Astrocyte (in vitro differentiated cells and primary cell): ENCODE measurements around the gene ETV6.

Experiments
- EZH2 ChIP-seq: IDR thresholded peaks from 2 replicates; pipeline ENCODE4 v1.6.1; 2012; ENCODE audit warnings: mild to moderate bottlenecking, low read length, inconsistent platforms; ENCODE audit not compliant: insufficient read depth
- TF ChIP-seq, protein P1 (sequence below): IDR thresholded peaks from 2 replicates; pipeline ENCODE4 v1.5.1; 2011; ENCODE audit warnings: low read depth, mild to moderate bottlenecking, inconsistent platforms, low read length, moderate library complexity; ENCODE audit not compliant: insufficient read depth

DNA sequence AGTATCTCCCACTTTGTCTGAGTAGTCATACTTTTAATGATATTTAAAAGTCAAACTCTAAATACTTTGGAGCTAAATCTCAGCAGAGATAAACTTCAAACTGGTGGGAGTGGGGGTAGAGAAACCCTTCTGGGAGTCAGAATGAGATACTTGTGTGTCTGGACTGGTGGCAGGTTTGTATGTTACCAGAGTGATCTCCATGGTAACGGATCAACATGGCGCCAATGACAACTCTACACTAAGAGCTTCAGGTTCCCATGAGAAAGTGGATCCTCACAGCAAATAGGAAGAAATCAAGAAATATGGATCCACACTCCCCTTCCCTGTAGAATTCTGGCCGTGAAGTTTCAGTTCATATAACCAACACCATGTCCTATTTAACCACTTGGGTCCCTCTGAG lies 121.9 kb downstream of the ETV6 start:
- TF ChIP-seq, protein P1, sequence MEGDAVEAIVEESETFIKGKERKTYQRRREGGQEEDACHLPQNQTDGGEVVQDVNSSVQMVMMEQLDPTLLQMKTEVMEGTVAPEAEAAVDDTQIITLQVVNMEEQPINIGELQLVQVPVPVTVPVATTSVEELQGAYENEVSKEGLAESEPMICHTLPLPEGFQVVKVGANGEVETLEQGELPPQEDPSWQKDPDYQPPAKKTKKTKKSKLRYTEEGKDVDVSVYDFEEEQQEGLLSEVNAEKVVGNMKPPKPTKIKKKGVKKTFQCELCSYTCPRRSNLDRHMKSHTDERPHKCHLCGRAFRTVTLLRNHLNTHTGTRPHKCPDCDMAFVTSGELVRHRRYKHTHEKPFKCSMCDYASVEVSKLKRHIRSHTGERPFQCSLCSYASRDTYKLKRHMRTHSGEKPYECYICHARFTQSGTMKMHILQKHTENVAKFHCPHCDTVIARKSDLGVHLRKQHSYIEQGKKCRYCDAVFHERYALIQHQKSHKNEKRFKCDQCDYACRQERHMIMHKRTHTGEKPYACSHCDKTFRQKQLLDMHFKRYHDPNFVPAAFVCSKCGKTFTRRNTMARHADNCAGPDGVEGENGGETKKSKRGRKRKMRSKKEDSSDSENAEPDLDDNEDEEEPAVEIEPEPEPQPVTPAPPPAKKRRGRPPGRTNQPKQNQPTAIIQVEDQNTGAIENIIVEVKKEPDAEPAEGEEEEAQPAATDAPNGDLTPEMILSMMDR, result no peak
- TF ChIP-seq EZH2, result no peak
